HG03457 (cell line): ENCODE data around the gene FAM193A.

Experiments
- ATAC-seq: cut with Tn5 transposase; IDR thresholded peaks from one replicate; pipeline ENCODE4 v1.9.1; 2021; ENCODE audit warnings: moderate number of reproducible peaks; ENCODE audit not compliant: unreplicated experiment

Gene FAM193A

GRCh38 chr4:2688281-2688680 is 151.8 kb downstream of the FAM193A start:
- ATAC-seq, result no peak

DNA sequence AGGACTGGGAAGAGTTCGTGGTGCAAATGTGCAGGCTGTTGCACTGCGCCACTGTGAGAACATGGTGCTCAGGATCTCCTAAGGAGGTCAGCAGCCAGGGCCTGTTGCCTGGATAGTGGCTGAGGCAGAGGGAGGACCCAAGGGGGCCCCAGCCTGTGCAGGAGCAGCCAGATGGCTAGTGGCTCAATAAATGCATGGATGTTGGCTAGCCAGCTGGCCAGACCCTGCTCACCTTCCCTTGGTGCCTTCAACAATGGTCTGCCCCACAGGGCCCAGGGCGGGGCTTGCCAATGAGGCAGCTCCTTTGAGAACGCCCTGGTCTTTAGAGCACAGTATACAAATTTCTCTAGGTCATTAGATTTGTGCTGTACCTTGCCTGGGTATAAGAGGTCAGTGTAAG is 152.2 kb downstream of the FAM193A start:
- ATAC-seq, result no peak

DNA sequence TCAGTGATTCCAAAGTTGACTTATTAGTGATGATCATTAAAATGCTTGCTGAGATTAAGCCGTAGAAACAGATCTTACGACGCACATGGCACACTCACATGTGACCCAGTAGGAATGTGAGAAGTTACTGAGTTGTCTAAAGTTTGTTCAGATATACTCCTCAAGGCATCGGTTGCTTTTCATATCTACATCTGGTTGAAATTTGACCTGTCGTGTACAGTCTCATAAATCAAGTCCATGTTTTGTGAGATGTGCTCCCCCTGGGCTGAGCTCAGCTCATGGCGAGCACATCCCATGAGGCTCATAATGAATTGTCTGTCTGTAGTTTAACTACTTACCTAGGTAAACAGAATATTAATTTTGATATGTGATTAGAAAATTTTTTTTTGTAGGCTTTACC is 152.7 kb downstream of the FAM193A start:
- ATAC-seq, result no peak

- no peak for ATAC-seq
Measured at GRCh38 chr4:2689825-2690700, 153.6 kb downstream of the FAM193A start.

- no peak for ATAC-seq
Measured at GRCh38 chr4:2691313-2691712, 154.9 kb downstream of the FAM193A start.

DNA sequence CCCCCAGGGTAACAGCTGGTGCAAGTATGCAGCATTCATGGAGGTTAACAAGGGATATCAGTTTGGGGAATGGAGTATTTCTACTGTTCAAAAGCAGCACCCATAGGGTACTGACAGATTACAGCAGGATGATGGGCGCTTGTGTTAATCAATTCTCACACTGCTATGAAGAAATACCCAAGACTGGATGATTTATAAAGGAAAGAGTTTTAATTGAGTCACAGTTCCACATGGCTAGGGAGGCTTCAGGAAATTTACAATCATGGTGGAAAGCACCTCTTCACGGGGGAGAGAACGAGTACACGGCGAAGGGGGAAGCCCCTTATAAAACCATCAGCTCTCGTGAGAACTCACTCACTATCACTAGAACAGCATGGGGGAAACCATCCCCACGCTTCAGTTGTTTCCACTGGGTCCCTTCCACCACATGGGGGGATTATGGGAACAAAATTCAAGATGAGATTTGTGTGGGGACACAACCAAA is 155.5 kb downstream of the FAM193A start:
- no peak for ATAC-seq

GRCh38 chr4:2694691-2695090 is 158.2 kb downstream of the FAM193A start:
- ATAC-seq, result no peak

DNA sequence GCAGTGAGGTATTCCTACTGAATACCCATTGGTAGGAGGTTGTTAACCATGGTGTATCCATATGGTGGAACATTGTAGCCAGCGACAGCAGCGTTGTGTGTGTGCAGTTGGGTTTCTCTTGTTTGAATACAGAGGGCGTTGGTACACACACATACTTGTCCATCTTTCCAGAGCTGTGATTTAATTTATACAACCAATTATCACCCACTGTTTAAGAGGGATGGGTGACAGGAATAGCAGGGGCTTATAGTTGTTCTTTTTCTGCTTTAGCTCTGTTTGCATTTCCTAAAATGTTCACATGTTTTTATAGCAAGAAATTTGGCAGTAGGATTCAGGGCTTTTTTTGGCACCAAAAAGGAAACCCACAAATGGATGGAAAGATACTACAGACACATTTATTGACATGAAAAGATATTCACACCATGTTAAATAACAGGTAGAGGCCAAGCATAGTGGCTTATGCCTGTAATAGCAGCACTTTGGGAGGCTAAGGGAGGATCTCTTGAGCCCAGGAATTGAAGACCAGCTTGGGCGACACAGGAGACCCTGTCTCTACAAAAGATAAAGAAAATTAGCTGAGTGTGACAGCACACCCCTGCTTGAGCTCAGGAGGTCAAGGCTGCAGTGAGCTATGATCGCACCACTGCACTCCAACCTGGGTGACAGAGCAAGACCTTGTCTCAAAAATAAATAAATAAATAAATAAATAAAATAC is 159.1 kb downstream of the FAM193A start:
- no peak for ATAC-seq

GRCh38 chr4:2696423-2696822 is 160.0 kb downstream of the FAM193A start:
- ATAC-seq, result peak; percentile 79

GRCh38 chr4:2697995-2698414 is 161.6 kb downstream of the FAM193A start:
- ATAC-seq, result no peak

DNA sequence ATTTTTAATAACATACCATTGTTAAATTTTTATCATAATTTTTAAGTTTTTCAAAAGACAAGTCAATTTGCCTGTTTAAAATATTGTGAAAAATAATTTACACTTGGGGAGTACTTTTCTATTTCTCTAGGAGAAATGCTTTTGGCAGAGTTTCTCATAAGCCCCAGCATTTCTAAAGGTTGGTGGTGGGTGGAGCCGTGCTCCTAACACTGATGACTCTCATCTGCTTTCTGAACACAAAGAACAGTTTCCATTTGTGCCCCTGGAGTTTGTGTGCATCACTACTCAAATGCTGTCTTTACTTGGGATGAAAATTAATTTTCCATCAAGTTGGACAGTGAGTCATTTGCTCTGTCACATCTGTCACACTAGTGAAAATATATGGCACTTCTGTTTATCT is 162.1 kb downstream of the FAM193A start:
- ATAC-seq, result no peak

DNA sequence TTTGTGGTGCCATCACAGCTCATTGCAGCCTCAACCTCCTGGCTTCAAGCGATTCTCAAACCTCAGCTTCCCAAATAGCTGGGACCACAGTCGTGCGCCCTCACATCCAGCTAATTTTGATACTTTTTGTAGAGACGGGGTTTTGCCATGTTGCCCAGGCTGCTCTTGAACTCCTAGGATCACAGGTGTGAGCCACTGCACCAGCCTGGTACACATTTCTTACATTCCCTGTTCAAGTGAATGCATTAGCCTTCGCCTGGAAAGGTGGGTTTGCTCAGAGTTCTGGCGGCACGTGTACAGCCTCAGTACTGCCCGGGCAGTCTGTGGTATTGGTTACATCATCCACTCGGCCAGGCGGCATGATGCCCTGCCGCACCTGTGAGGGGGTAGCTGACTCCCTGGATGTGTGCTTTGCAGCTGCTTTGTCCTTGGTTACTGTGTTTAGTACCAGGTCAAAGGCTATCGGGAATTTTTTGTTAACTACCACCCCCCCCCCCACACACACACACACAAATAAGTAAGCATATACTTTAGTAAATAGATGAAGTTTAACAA is 162.6 kb downstream of the FAM193A start:
- no peak for ATAC-seq

DNA sequence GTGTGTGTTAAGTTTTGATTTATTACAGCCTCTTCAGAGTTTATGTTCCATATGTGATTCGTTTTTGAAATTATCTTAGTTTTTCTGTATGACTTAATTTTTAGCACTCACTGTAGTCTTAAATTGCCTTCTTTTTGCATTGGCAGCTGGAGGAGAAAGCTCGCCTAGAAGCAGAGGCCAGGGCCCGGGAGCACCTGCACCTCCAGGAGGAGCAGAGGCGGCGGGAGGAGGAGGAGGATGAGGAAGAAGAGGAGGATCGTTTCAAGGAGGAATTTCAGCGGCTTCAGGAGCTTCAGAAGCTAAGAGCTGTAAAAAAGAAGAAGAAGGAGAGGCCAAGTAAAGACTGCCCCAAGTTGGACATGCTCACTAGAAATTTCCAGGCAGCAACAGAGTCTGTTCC is 163.1 kb downstream of the FAM193A start:
- no peak for ATAC-seq

DNA sequence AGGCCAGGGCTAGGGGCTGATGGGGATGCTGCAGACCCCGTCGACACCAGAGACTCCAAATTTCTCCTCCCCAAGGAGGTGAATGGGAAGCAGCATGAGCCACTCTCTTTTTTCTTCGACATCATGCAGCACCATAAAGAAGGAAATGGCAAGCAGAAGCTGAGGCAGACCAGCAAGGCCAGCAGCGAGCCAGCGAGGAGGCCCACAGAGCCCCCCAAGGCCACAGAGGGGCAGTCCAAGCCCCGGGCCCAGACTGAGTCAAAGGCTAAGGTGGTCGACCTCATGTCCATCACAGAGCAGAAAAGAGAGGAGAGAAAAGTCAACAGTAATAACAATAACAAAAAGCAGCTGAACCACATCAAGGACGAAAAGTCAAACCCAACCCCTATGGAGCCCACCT is 163.6 kb downstream of the FAM193A start:
- ATAC-seq, result no peak

DNA sequence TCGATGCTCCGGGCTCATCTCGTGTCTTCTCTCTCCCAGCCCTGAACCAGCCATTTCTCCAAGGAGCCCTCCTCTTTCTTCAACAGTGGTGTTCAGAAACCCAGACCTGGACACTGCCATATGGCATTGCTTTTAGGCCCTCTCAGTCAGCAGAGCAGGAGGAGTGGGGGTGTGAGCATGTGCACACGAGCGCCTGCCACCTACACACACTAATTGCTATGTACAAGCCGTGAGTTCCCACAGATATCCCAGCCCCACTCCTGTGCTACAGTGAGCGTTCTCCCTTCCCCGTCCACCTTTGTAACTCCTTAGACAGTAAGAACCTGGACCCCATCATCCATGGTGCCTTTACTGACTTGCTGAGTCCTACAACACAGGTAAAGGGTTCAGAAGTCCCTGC is 165.9 kb downstream of the FAM193A start:
- ATAC-seq, result no peak

DNA sequence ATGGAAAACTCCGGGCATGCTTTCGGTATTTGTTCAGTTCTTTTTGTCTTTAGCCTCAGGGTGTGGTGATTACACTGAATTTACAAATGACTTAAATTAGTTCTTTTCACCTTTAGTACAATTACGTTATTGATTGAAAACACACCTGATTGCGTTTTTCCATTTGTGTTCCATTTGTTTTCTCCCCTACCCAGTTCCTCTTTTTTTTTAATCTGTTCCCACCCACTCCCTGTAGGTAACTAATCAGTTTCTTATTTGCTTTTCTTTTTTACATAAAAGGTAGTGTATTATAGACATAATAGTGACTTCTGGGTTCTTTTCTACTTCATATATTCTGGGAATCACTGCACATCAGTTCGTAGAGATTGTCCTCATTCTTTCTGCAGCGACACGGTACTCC is 166.3 kb downstream of the FAM193A start:
- ATAC-seq, result no peak

GRCh38 chr4:2712261-2712842 is 175.9 kb downstream of the FAM193A start:
- ATAC-seq, result no peak

DNA sequence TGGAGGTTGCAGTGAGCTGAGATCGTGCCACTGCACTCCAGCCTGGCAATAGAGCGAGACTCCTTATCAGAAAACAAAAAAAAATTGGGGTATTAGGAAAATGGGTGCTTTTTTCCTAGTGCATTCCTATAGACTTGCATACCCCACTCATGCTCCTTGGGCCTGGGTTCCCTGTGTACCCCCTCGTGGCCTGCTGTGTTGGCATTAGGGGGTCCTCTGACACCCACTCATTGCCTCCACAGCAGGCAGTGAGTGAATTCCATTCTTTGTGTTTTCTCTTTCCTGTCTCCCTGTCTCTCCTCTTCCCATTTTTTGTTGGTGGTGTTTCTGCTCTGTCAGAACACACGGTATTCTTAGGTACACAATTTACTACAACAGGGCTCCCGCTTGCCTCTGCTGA is 176.9 kb downstream of the FAM193A start:
- no peak for ATAC-seq

GRCh38 chr4:2714061-2714770 is 177.8 kb downstream of the FAM193A start:
- ATAC-seq, result no peak

DNA sequence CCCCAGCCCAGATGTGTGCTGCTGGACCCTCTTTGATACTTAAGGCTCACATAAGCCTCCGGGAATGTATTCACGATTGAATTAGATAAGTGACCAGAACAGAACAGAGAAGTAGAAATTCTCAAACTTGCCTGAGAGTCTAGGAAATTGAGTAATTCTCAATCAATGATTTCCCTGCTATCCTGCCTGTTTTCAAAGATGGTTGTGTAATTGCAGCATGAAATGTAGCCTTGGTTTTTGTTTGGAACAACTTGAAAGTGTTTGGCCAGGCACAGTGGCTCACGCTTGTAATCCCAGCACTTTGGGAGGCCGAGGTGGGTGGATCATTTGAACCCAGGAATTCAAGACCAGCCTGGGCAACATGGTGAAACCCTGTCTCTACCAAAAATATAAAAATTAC is 178.5 kb downstream of the FAM193A start:
- ATAC-seq, result no peak

GRCh38 chr4:2715426-2715825 is 179.0 kb downstream of the FAM193A start:
- no peak for ATAC-seq
